Right renal pelvis (tissue), 4 donors: ENCODE measurements around the gene RCCD1. TPM values are rescaled to one million over a fixed set of nuclear protein-coding genes. Genes with fewer than 3 reads are reported as not detected.

ENCODE experiments used
- DNase-seq, 4 donors: peaks; one replicate each; pipeline ENCODE4 v3.0.0-alpha.2; 2013; ENCODE audit warnings: low read depth in 4 of 4, low spot score in 3 of 4, missing footprints in 1 of 4
- polyA plus RNA-seq, 4 donors: library from polyadenylated mRNA; unstranded; fragments of 120-200 nt; gene quantifications; one replicate each; pipeline ENCODE4 v1.2.1, GENCODE V29; 2013; ENCODE audit not compliant: insufficient read length in 4 of 4

Gene RCCD1
- polyA plus RNA-seq, 4 donors, result 15.2 to 18.9 (median 17.2) TPM

GRCh38 chr15:90960298-90961091, 5.8 kb downstream of the RCCD1 start:
- DNase-seq, result no peak

GRCh38 chr15:90962021-90962420, 7.3 kb downstream of the RCCD1 start:
- DNase-seq, result no peak

- no peak for DNase-seq
Measured at GRCh38 chr15:90966262-90966661, 11.6 kb downstream of the RCCD1 start.

GRCh38 chr15:90967206-90967605, 12.5 kb downstream of the RCCD1 start:
- no peak for DNase-seq

GRCh38 chr15:90968434-90968833, 13.8 kb downstream of the RCCD1 start:
- DNase-seq, result no peak

GRCh38 chr15:90970274-90970673, 15.6 kb downstream of the RCCD1 start:
- DNase-seq, result no peak

GRCh38 chr15:90972133-90972532, 17.4 kb downstream of the RCCD1 start:
- DNase-seq, result no peak

- no peak for DNase-seq
Measured at GRCh38 chr15:90974216-90974615, 19.5 kb downstream of the RCCD1 start.

- DNase-seq, result no peak
Measured at GRCh38 chr15:90979582-90979981, 24.9 kb downstream of the RCCD1 start.

GRCh38 chr15:90981681-90982080, 27.0 kb downstream of the RCCD1 start:
- no peak for DNase-seq

GRCh38 chr15:90982135-90982534, 27.5 kb downstream of the RCCD1 start:
- no peak for DNase-seq

- no peak for DNase-seq
Measured at GRCh38 chr15:90986790-90987507, 32.3 kb downstream of the RCCD1 start.

GRCh38 chr15:90987561-90988141, 33.0 kb downstream of the RCCD1 start:
- DNase-seq, result no peak

- no peak for DNase-seq
Measured at GRCh38 chr15:90988296-90988695, 33.6 kb downstream of the RCCD1 start.

- no peak for DNase-seq
Measured at GRCh38 chr15:90989040-90989768, 34.5 kb downstream of the RCCD1 start.

GRCh38 chr15:90990446-90990845, 35.8 kb downstream of the RCCD1 start:
- no peak for DNase-seq

GRCh38 chr15:90991587-90992285, 37.1 kb downstream of the RCCD1 start:
- DNase-seq, result no peak

- DNase-seq, result no peak
Measured at GRCh38 chr15:90994059-90994416, 39.4 kb downstream of the RCCD1 start.

- DNase-seq, result peak; percentile 91 to 94 (median 92)
Measured at GRCh38 chr15:90994417-90995311, 40.0 kb downstream of the RCCD1 start, which contains the start of gene PRC1. PRC1 (minus strand) TSS chr15:90994535; CDS start chr15:90994417, 118 bp downstream.
